ENCODE data around the gene NACC2. TPM values are rescaled to one million over a fixed set of nuclear protein-coding genes. Genes with fewer than 3 reads are reported as not detected.

The NACC2 gene
- total and polyA plus RNA-seq, 9 donors: 7.0 to 47.0 (median 27.2) TPM

DNA sequence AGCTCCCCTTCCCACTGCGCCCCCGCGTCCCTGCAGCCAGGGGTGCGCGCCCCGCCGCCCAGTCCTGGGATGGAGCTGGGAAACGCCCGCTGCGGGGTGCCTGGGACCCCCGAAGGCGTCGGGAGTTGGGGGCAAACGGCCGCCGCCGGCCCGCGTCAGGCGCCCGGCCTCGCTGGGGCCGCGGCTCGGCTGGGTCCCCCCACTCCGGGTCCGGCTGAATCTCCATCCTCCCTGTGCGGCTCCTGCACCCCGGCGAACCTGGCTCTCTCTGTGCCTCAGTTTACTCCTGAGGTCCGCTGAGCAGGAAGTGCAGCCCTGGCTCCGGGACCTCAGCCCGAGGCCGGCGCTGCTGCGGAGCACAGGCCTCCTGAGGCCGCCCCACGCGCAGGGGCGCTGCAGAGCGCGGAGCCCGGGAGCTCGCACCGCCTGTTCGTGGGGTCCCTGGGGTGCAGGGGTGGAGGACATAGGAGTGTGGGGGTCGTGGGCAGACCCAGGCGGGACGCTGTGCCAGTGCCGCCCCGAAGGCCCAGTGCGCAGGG is 37.5 kb upstream of the NACC2 start:
- Histone ChIP-seq H3K9me3 (no peaks in the 10 kb centered on the region), H3K27me3 (no peaks in the 10 kb centered on the region), H3K4me3 (no peak overlapping the region), H3K36me3 (no peaks in the 10 kb centered on the region), H3K4me1 (ENCODE audit: insufficient read depth) (no peaks in the 10 kb centered on the region), H3K27ac (no peak overlapping the region)
- 4 to 12% (median 8%) methylated on average over 32 to 52 of the region's 52 CpGs for WGBS, 3 donors
- intact Hi-C loops (cut with DNase I): no loop called here
- TF ChIP-seq POLR2A (IDR thresholded peaks at IDR 0.05) (no peak), EP300 (IDR thresholded peaks at IDR 0.05) (no peak)
- TF ChIP-seq, protein P1, sequence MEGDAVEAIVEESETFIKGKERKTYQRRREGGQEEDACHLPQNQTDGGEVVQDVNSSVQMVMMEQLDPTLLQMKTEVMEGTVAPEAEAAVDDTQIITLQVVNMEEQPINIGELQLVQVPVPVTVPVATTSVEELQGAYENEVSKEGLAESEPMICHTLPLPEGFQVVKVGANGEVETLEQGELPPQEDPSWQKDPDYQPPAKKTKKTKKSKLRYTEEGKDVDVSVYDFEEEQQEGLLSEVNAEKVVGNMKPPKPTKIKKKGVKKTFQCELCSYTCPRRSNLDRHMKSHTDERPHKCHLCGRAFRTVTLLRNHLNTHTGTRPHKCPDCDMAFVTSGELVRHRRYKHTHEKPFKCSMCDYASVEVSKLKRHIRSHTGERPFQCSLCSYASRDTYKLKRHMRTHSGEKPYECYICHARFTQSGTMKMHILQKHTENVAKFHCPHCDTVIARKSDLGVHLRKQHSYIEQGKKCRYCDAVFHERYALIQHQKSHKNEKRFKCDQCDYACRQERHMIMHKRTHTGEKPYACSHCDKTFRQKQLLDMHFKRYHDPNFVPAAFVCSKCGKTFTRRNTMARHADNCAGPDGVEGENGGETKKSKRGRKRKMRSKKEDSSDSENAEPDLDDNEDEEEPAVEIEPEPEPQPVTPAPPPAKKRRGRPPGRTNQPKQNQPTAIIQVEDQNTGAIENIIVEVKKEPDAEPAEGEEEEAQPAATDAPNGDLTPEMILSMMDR (IDR thresholded peaks at IDR 0.05): no peak
- DNase-seq: no peak

- H3K9me3 ChIP-seq: no peaks in the 10 kb centered on the region
- no peak overlapping the region for H3K4me3 ChIP-seq
- H3K36me3 ChIP-seq: no peaks in the 10 kb centered on the region
- H3K27ac ChIP-seq: no peak overlapping the region
- intact Hi-C loops (cut with DNase I): no loop called here
- H3K4me1 ChIP-seq (ENCODE audit: insufficient read depth): no peaks in the 10 kb centered on the region
- no peak for DNase-seq
- WGBS, 3 donors: 42 to 49% (median 47%) methylated on average over 31 of the region's 31 CpGs
- no peaks in the 10 kb centered on the region for H3K27me3 ChIP-seq
- TF ChIP-seq, protein P1 (IDR thresholded peaks at IDR 0.05): no peak
- TF ChIP-seq EP300 (IDR thresholded peaks at IDR 0.05): no peak
- no peak for TF ChIP-seq POLR2A (IDR thresholded peaks at IDR 0.05)
Measured at GRCh38 chr9:136131629-136132511, 36.8 kb upstream of the NACC2 start.

DNA sequence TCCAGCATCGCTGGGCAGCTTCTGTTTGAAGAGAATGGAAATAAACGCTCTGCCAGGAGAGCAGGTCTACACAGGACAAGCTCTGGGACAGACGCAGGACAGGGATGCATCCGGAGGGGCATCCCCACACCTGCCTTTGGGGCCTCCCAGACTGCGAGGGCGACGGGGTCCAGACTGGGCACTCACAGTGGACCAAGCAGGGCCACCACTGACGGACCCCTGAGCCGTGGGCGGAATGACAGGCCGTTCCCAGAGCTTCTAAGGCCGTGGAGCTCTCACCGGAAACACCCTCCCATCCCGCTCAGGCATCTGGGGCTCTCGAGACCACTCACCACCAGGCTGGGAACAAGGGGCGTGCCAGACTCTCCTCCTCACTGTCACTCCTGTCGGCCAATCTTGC is 34.1 kb upstream of the NACC2 start:
- DNase-seq: no peak
- Histone ChIP-seq H3K4me3 (no peak overlapping the region), H3K36me3 (no peaks in the 10 kb centered on the region), H3K27me3 (no peaks in the 10 kb centered on the region), H3K9me3 (no peaks in the 10 kb centered on the region), H3K4me1 (ENCODE audit: insufficient read depth) (no peaks in the 10 kb centered on the region), H3K27ac (no peak overlapping the region)
- TF ChIP-seq POLR2A (IDR thresholded peaks at IDR 0.05) (no peak), EP300 (IDR thresholded peaks at IDR 0.05) (no peak)
- 34 to 48% (median 35%) methylated on average over 17 of the region's 17 CpGs for WGBS, 3 donors
- intact Hi-C loops (cut with DNase I): loop anchor here in 3 of 4 donors (5.0 to 10.0 kb wide), 3 partner anchors 148 to 424 kb away; partner anchors contain the start of gene KCNT1 (in 1 of the 3)

- no peak for DNase-seq
- H3K9me3 ChIP-seq: no peaks in the 10 kb centered on the region
- intact Hi-C loops (cut with DNase I): loop anchor here in 3 of 4 donors (5.0 to 10.0 kb wide), 3 partner anchors 149 to 424 kb away; partner anchors contain the start of gene KCNT1 (in 1 of the 3)
- H3K4me3 ChIP-seq: no peak overlapping the region
- H3K4me1 ChIP-seq (ENCODE audit: insufficient read depth): no peaks in the 10 kb centered on the region
- no peaks in the 10 kb centered on the region for H3K27me3 ChIP-seq
- H3K27ac ChIP-seq: no peak overlapping the region
- TF ChIP-seq POLR2A (IDR thresholded peaks at IDR 0.05): no peak
- TF ChIP-seq EP300 (IDR thresholded peaks at IDR 0.05): no peak
- TF ChIP-seq, protein P1 (IDR thresholded peaks at IDR 0.05): no peak
- 68 to 72% (median 71%) methylated on average over 17 of the region's 17 CpGs for WGBS, 3 donors
- no peaks in the 10 kb centered on the region for H3K36me3 ChIP-seq
Measured at GRCh38 chr9:136128436-136128835, 33.3 kb upstream of the NACC2 start.

Measured in ovary (tissue), 9 donors.